NCI-H69 (cell line): ENCODE results near the gene LONRF2.

Experiments
- DNase-seq: peaks from one replicate; lab custom pipeline; 2025; lab: John Stamatoyannopoulos, UW

The LONRF2 gene

DNA sequence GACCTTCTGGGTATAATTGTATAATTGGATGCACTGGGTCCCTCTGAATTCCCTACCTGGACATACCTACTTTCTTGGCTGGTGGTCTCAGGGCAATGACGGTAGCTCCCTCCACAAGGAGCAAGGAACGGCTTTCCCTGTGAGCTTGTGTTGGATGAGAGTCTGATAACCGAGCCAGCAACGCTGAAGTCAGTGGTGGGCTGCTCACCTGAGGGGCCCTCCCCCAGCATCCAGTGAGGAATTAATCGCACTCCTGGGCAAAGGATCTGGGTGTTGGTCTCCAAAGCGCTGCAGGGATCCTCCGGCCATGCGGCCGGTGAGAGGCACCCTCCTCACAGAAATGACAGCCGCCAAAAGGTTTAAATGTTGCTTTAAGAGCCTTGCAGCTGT is 47.1 kb downstream of the LONRF2 start:
- DNase-seq, result no peak

- no peak for DNase-seq
These were observed 47.6 kb downstream of the LONRF2 start for GRCh38 chr2:100274566-100275199.

DNA sequence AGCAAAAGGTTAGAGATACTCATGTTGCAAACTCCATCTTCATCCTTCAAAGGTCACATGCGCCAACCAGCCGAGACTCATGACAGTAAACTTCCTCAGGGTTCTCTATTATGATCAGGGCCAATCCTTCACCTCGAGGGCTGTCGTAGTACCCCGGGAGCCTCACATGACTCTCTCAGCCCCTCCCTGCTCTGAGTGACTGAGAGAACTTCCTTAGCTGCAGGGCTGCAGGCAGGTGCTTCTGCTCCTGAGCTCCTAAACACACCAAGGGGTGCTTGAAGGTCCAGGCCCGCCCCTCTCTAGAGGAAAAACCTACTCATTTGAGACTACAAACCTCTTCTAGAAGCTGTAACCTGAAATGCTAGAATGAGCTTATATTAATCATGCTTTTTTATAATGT is 48.2 kb downstream of the LONRF2 start:
- no peak for DNase-seq

DNA sequence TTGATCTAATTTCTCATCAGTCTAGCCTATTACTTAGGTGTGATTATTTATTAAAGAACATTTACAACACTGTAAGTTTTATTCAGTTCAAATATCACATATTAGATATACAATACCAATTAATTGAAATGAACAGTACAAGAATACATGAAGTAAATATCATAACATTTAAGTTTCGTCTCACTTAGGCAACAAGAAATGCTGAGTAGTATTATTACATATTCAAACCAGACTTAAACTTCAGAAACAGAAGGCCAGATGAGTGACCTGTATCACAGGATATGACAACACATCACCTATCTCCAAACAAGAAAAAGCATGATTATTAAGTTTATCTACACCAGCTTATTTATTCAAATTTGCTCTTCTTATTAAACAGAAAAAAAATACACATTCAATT is 48.9 kb downstream of the LONRF2 start:
- DNase-seq, result no peak

GRCh38 chr2:100272841-100273329 is 49.4 kb downstream of the LONRF2 start:
- DNase-seq, result no peak

DNA sequence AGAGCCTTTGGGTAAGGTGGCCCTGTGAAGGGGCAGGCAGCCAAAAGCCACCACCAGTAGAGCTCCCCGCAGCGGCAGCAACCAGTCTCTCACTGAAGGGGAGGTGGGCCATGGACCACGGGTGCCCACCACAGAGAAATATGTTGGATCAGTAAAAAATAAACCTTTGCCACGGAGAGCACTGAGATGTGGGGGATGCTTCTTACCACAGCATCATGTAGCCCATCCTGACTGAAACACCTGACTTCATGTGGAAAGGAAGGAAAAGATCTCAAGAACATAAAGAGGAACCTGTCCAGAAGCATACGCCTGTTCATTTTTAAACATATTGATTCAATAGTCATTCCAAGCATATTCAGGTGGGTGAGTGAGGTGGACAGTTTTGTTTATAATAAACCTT is 51.1 kb downstream of the LONRF2 start:
- no peak for DNase-seq

- no peak for DNase-seq
These were observed 51.7 kb downstream of the LONRF2 start for GRCh38 chr2:100270381-100271146.

DNA sequence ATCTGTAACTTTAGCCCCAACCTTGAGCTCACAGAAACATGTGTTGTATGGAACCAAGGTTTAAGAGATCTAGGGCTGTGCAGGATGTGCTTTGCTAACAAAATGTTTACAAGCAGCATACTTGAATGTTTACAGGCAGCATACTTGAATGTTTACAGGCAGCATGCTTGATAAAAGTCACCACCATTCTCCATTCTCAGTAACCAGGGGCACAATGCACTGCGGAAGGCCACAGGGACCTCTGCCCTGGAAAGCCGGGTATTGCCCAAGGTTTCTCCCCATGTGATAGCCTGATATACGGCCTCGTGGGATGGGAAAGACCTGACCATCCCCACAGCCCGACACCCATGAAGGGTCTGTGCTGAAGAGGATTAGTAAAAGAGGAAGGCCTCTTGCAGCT is 52.4 kb downstream of the LONRF2 start:
- no peak for DNase-seq

- DNase-seq, result no peak
These were observed 53.3 kb downstream of the LONRF2 start for GRCh38 chr2:100268986-100269385.

GRCh38 chr2:100267751-100268150 is 54.5 kb downstream of the LONRF2 start:
- DNase-seq, result no peak

DNA sequence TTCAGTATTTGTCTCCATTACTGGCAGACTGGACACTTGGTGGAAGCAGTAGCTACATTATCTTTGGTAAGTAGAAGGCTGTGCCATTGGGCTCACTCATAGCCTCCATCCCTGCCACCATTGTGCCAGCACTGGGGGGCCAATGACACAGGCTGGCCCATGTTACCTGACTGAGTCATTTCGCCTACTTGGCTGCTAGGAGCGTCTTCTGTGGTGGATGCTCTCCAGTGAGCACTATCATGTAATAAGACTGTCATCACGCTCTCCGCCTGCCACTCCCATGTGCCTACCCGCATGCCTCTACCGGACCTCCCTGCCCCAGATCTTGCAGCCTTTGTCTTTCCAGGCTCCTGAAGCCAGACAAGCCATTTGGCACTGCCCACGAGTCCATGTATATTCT is 56.2 kb downstream of the LONRF2 start:
- no peak for DNase-seq

- DNase-seq, result no peak
These were observed 57.1 kb downstream of the LONRF2 start for GRCh38 chr2:100265226-100265625.

GRCh38 chr2:100264651-100265050 is 57.6 kb downstream of the LONRF2 start:
- DNase-seq, result no peak

GRCh38 chr2:100264121-100264520 is 58.2 kb downstream of the LONRF2 start:
- DNase-seq, result no peak

DNA sequence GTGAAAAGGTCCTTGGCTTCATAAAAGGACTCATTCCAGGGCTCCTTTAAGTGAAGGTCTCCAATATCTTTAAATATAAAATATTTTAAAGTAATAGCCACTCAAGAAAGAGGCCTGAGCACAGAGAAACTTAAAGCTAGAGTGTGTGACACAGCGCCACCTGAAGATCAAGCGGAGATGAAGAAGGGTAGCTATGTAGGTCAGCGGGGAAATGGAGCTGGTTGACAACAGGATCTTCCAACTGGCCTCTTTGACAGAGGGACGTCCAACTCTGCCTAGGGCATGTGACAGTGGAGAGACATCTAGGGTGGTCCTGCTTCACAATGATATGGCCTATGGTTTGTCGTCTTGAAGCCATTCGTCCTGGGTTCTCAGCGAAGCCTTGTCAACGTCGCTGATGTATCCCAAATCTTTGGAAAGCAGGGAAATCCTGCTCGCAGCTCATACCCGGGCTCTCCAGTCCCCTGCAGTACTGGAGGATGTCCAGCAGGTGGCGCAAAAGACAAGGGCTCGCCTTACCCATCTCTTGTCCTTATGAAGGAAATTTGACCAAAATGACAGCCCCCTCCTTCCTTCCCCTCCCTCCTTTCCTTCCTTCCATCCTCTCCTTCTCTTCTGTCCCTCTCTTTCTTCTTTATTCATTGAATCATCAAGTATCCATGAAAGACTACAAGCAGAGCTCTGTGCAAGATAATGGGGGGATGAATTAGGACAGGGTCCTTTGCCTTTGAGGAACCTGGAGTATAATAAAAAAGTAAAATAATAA is 59.6 kb downstream of the LONRF2 start:
- DNase-seq, result peak; percentile 56

DNA sequence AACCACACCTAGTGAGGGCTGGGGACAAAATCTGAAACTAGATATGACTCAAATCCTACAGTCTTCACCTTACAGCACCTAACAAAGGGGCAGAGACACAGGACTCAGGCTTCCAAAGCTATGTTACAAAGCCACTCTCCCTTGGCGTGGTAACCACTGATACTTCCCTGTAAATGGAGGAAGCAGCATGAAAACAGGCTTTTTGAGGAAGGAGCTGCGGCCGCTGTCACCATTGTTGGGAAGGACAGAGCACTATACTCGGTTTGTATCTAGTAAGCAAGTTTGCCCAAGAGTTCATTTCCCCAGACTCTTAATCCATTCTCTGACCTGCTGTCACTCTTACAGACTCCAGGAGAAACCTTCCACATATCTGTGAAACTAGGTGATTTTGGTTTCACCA is 60.3 kb downstream of the LONRF2 start:
- DNase-seq, result no peak

DNA sequence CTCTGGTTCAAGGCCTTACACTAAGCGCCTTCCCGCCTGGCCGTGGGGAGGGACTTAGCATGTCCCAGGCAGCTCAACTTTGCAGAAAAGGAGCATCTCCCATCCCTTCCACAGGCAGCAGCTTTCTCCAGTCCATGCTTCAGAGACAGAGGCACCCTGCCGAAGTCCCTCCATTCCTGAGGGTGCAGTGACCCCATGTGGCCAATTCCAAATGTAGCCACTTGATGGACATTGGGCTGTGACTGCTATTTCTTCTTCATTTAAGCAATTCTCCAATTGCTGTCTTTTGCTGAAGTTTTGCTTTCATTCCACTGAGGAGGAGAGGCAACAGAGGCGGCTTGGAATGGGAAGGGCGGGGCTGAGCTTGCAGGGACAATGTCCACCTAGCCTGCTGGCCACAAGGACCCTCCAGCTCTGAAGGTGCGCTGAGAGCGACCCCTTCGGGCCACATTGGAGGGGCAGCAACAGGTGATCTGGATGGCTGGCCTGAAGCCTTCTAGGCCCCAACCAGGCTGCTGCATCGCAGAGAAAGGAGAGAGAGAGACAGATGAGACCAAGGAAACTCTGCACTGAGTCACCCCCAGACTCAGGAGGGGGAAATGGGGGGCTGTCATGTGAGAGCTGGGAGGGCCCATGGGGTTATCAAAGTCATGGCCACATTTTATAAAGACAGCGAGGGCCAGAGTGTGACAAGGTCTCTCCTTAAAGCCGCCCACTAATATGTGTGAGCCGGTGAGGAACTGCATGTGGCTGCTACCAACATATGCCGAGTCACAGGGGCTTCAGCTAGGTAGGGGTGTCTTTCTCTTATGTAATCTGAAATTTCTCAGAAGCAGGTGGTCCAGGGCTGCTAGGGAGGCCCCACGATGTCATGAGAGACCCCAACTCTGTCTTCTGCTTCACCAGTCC is 61.3 kb downstream of the LONRF2 start:
- DNase-seq, result peak; percentile 68

DNA sequence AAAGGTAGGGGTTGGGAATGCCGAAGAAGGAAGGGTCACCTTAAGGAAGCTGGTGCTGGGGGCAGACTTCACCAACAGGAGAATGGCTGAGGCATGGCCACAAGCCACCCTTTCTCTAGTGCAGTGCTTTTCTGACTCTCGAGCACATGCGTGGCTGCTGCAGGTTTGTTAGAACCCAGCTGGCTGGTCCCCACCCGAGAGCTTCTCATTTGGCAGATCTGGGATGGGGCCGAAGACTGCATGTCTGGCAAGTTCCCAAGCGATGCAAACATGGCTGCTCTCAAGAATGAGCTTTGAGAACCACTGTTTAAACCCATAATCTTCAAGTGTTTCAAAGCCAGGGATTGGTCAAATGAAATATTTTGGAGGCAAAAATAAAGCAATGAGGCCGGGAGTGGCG is 63.2 kb downstream of the LONRF2 start:
- DNase-seq, result no peak

- DNase-seq, result no peak
These were observed 64.4 kb downstream of the LONRF2 start for GRCh38 chr2:100257939-100258338.

- no peak for DNase-seq
These were observed 65.5 kb downstream of the LONRF2 start for GRCh38 chr2:100256849-100257248.

GRCh38 chr2:100256416-100256815 is 65.9 kb downstream of the LONRF2 start:
- no peak for DNase-seq
